Upper lobe of left lung (tissue), 6 donors: Measurements from ENCODE around the gene SYPL2. TPM values are rescaled to one million over a fixed set of nuclear protein-coding genes. Genes with fewer than 3 reads are reported as not detected.
A peak's percentile ranks its signal among the peaks of the same experiment; 100 is the strongest.

Experiments used
- ATAC-seq, 2 donors: fragments of 200-7000 bp; cut with Tn5 transposase; one replicate each; pipeline ENCODE4 v1.9.1; 2022; ENCODE audit warnings: mild to moderate bottlenecking in 2 of 2, moderate library complexity in 2 of 2; ENCODE audit not compliant: low FRiP score in 2 of 2
- DNase-seq, 2 donors: peaks; one replicate each; pipeline ENCODE4 v3.0.0-alpha.2; 2019 to 2020
- H3K27ac ChIP-seq, 4 donors: fragments of 200-600 bp; sonication (generic); one replicate each; pipeline ENCODE4 v1.5.1; 2016 to 2019
- H3K27me3 ChIP-seq, 4 donors: fragments of 200-600 bp; sonication (generic); one replicate each; pipeline ENCODE4 v1.5.1; 2017 to 2019
- H3K36me3 ChIP-seq, 4 donors: fragments of 200-600 bp; sonication (generic); one replicate each; pipeline ENCODE4 v1.5.1; 2016 to 2019
- H3K4me1 ChIP-seq, 4 donors: fragments of 200-600 bp; sonication (generic); one replicate each; pipeline ENCODE4 v1.5.1; 2018 to 2019
- H3K4me3 ChIP-seq, 4 donors: fragments of 200-600 bp; sonication (generic); one replicate each; pipeline ENCODE4 v1.5.1; 2017 to 2019; ENCODE audit warnings: mild to moderate bottlenecking in 2 of 4, moderate library complexity in 1 of 4
- H3K9me3 ChIP-seq, 4 donors: fragments of 200-600 bp; sonication (generic); one replicate each; pipeline ENCODE4 v1.5.1; 2018 to 2019
- CTCF ChIP-seq, 6 experiments: fragments of 450-650 bp in 4 of 6; fragments of 200-600 bp in 2 of 6; sonication (generic) in 2 of 6; IDR thresholded peaks; one replicate each; pipeline ENCODE4 v1.5.1; 2016 to 2019; ENCODE audit warnings: antibody characterized with exemption in 6 of 6
- EP300 ChIP-seq, 4 donors: sonication (generic); formaldehyde crosslinking; IDR thresholded peaks; one replicate each; pipeline ENCODE4 v1.5.1; 2017; ENCODE audit warnings: antibody characterized with exemption in 4 of 4, control low read depth in 2 of 4
- POLR2A ChIP-seq, 4 donors: fragments of 450-650 bp; IDR thresholded peaks; one replicate each; pipeline ENCODE4 v1.5.1; 2016 to 2017; ENCODE audit warnings: antibody characterized with exemption in 4 of 4, mild to moderate bottlenecking in 2 of 4
- POLR2AphosphoS5 ChIP-seq, 2 donors: sonication (generic); formaldehyde crosslinking; IDR thresholded peaks; one replicate each; pipeline ENCODE4 v1.5.1; 2017; ENCODE audit warnings: antibody characterized with exemption in 2 of 2
- WGBS, 2 donors: methylation state at CpG; one replicate each; pipeline ENCODE4 v1.1.5; 2017 to 2018; 5-methylcytosine and 5-hydroxymethylcytosine counted together
- total RNA-seq, 6 donors: library from RNA; depleted of rRNA in 4 of 6; stranded (reverse); fragments of >200 nt in 4 of 6; gene quantifications; one replicate each; pipeline versions ENCODE4 v1.1.0 to v1.2.1, GENCODE V29; 2016 to 2021
- donor health status: DM: no; HTN: no; CAD: no; lungs with moderate emphysema.
- donor health status: DM: no; HTN: yes; CAD: no; lungs with severe emphysema.

SYPL2 gene
- total RNA-seq, 6 donors from 2014 or later, result 0.30 to 3.1 (median 1.1) TPM

DNA sequence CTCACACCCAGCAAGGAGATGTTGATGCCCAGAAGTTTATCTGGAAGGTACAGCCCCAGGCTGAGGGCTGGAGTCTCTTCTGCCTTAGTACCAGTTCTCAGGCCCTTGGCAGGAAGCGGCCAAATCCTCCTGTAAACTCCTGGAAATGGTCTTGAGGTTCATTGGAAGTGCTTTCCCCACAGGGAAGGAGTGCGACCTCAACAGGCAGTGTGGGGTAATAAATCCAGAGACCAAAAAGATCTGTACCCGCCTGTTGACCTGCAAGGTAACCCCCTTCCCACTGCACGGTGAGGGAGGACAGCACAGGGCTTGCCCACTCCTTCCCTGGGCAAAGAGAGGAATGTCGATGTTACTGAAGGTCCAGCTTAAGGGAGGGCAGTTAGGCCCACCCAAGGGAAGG is 21.9 kb downstream of the SYPL2 start:
- 80 to 83% methylated on average over 4 to 5 of the region's 5 CpGs for WGBS, 2 donors
- TF ChIP-seq POLR2AphosphoS5 (IDR thresholded peaks at IDR 0.05) (no peak), POLR2A (IDR thresholded peaks at IDR 0.05) (no peak), CTCF (IDR thresholded peaks at IDR 0.05) (no peak), EP300 (IDR thresholded peaks at IDR 0.05) (no peak)
- Histone ChIP-seq H3K27me3 (no peaks in the 10 kb centered on the region), H3K4me1 (peaks cover 15 to 24% (median 15%) of the 10 kb centered on the region in 4 donors), H3K4me3 (no peak overlapping the region), H3K9me3 (no peaks in the 10 kb centered on the region), H3K36me3 (peaks cover 0 to 18% (median 6%) of the 10 kb centered on the region in 4 donors), H3K27ac (no peak overlapping the region)
- ATAC-seq (no peak), DNase-seq (no peak)

DNA sequence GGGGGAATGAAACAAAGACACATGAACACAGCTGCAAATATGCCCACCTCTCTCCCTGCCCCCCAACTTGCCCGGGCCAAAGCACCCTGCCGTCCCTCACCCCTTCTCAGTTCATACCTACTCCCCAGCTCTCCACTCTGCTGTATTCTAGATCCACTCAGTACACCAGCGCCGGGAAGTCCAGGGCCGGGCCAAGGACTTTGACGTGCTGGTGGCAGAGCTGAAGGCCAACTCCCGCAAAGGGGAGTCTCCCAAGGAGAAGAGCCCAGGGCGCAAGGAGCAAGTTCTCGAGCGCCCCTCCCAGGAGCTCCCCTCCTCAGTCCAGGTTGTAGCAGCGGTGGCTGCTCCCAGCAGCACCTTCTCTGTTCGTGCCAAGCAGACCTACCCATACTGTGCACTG is 22.4 kb downstream of the SYPL2 start:
- H3K27ac ChIP-seq, result no peak overlapping the region

GRCh38 chr1:109490029-109490933 is 23.9 kb downstream of the SYPL2 start:
- Histone ChIP-seq H3K4me1 (peaks cover 16 to 24% (median 17%) of the 10 kb centered on the region in 4 donors), H3K36me3 (peaks cover 0 to 18% (median 6%) of the 10 kb centered on the region in 4 donors), H3K27ac (no peak overlapping the region), H3K27me3 (peaks cover 0 to 3% (median 0%) of the 10 kb centered on the region in 4 donors), H3K9me3 (no peaks in the 10 kb centered on the region), H3K4me3 (no peak overlapping the region)
- ATAC-seq (peak; percentile 52 to 60), DNase-seq (peak; percentile 46 to 47)
- WGBS, 2 donors, result 84 to 88% methylated on average over 9 to 11 of the region's 11 CpGs
- TF ChIP-seq POLR2AphosphoS5 (IDR thresholded peaks at IDR 0.05) (no peak), POLR2A (IDR thresholded peaks at IDR 0.05) (no peak), EP300 (IDR thresholded peaks at IDR 0.05) (no peak), CTCF (IDR thresholded peaks at IDR 0.05) (peak; percentile 53 to 85 (median 70))

More for the DNA sequence above, 22.4 kb downstream of the SYPL2 start:
- no peaks in the 10 kb centered on the region for H3K9me3 ChIP-seq
- DNase-seq (peak in 1 of 2 donors; percentile 59), ATAC-seq (no peak)
- H3K4me3 ChIP-seq, result no peak overlapping the region
- H3K27me3 ChIP-seq, result peaks cover 0 to 2% (median 0%) of the 10 kb centered on the region in 4 donors
- no peak for TF ChIP-seq POLR2A (IDR thresholded peaks at IDR 0.05)
- no peak for TF ChIP-seq POLR2AphosphoS5 (IDR thresholded peaks at IDR 0.05)
- no peak for TF ChIP-seq EP300 (IDR thresholded peaks at IDR 0.05)
- TF ChIP-seq CTCF (IDR thresholded peaks at IDR 0.05), result no peak
- peaks cover 0 to 18% (median 6%) of the 10 kb centered on the region in 4 donors for H3K36me3 ChIP-seq
- 93 to 95% methylated on average over 6 to 12 of the region's 12 CpGs for WGBS, 2 donors
- H3K4me1 ChIP-seq, result peaks cover 18 to 26% (median 18%) of the 10 kb centered on the region in 4 donors

DNA sequence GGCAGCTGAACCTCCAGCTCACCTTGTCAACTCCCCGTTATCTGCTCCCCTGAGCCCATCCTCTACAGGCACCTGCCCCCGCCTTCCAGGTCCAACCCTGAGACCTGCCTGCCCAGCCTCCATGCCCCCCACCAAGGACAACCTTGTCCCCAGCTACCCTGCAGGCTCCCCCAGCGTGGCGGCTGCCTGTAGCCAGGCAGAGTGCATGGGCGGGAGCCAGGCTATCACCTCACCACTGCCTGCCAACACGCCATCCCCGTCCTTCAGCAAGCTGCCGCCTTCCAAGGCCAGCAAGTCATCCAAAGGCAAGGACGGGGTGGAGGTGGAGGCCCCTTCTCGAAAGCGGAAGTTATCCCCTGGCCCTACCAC is 24.6 kb downstream of the SYPL2 start:
- Histone ChIP-seq H3K4me3 (no peak overlapping the region), H3K27me3 (peaks cover 0 to 3% (median 0%) of the 10 kb centered on the region in 4 donors), H3K36me3 (peaks cover 0 to 21% (median 8%) of the 10 kb centered on the region in 4 donors), H3K27ac (no peak overlapping the region), H3K9me3 (no peaks in the 10 kb centered on the region), H3K4me1 (peaks cover 15 to 24% (median 18%) of the 10 kb centered on the region in 4 donors)
- 93 to 95% methylated on average over 11 of the region's 11 CpGs for WGBS, 2 donors
- DNase-seq, result peak in 1 of 2 donors; percentile 59
- no peak for ATAC-seq
- no peak for TF ChIP-seq EP300 (IDR thresholded peaks at IDR 0.05)
- no peak for TF ChIP-seq POLR2A (IDR thresholded peaks at IDR 0.05)
- no peak for TF ChIP-seq CTCF (IDR thresholded peaks at IDR 0.05)
- TF ChIP-seq POLR2AphosphoS5 (IDR thresholded peaks at IDR 0.05), result no peak
